Ovary (tissue), 9 donors: Measurements from ENCODE around the gene CDK9. TPM values are rescaled to one million over a fixed set of nuclear protein-coding genes. Genes with fewer than 3 reads are reported as not detected.

Experiments used
- DNase-seq, 5 donors: peaks; one replicate each; pipeline ENCODE4 v3.0.0-alpha.2; 2019 to 2020
- H3K27ac ChIP-seq, 2 donors: fragments of 200-600 bp; one replicate each; pipeline versions ENCODE4 v1.5.1 to v1.8.0; 2019 to 2022
- H3K27me3 ChIP-seq: fragments of 200-600 bp; one replicate; pipeline ENCODE4 v1.8.0; 2022
- H3K36me3 ChIP-seq: fragments of 200-600 bp; sonication (generic); one replicate; pipeline ENCODE4 v1.5.1; 2019
- H3K4me1 ChIP-seq: one replicate; pipeline ENCODE4 v1.8.1; 2013; ENCODE audit warnings: mild to moderate bottlenecking, moderate library complexity; ENCODE audit not compliant: insufficient read depth
- H3K4me3 ChIP-seq: fragments of 200-600 bp; sonication (generic); one replicate; pipeline ENCODE4 v1.5.1; 2017
- H3K9me3 ChIP-seq, 2 donors: fragments of 200-600 bp in 1 of 2; sonication (generic) in 1 of 2; one replicate each; pipeline versions ENCODE4 v1.5.1 to v1.8.1; 2013 to 2019; ENCODE audit warnings: mild to moderate bottlenecking in 1 of 2, moderate library complexity in 1 of 2
- EP300 ChIP-seq: sonication (generic); formaldehyde crosslinking; IDR thresholded peaks from one replicate; pipeline ENCODE4 v1.6.1; 2017; ENCODE audit warnings: antibody characterized with exemption
- POLR2A ChIP-seq: fragments of 450-650 bp; IDR thresholded peaks from one replicate; pipeline ENCODE4 v1.6.1; 2017; ENCODE audit warnings: antibody characterized with exemption, mild to moderate bottlenecking, moderate library complexity
- WGBS, 3 donors: extraction: QIAGEN DNeasy Blood & Tissue Kit in 1 of 3; methylation state at CpG; one replicate each; pipeline versions ENCODE4 v1.1.5 to v1.1.7; 2013 to 2017; 5-methylcytosine and 5-hydroxymethylcytosine counted together
- intact Hi-C, 4 donors: fragments of 100-400 bp; cut with DNase I; formaldehyde crosslinking; loops; one replicate each; pipeline versions ENCODE4 v1.11.0 to v1.15.1; 2022 to 2023
- polyA plus RNA-seq, 2 donors: library from polyadenylated mRNA; stranded (reverse); fragments of 200-250 nt in 1 of 2; fragments of 350-450 nt in 1 of 2; fragmentation: Illumina TruSeq in 1 of 2; extraction: RNeasy Lipid Tissue Mini Kit (QIAGEN cat#74804) in 1 of 2; gene quantifications; one replicate each; pipeline ENCODE4 v1.2.3, GENCODE V29; 2013 to 2014
- total RNA-seq, 7 donors: library from RNA; depleted of rRNA in 2 of 7; stranded (reverse); fragments of >200 nt in 2 of 7; fragmentation: NEBNext Ultra II Directional in 3 of 7; extraction: Animal tissue kit (Norgen Biotek cat#: 25700) in 3 of 7; gene quantifications; one replicate each; pipeline versions ENCODE4 v1.1.0 to v1.2.4, GENCODE V29; 2016 to 2023
- TF ChIP-seq, protein P1 (sequence below), 3 donors: fragments of 450-650 bp in 2 of 3; fragments of 200-600 bp in 1 of 3; IDR thresholded peaks; one replicate each; pipeline versions ENCODE4 v1.5.1 to v1.8.0; 2016 to 2022; ENCODE audit warnings: antibody characterized with exemption in 3 of 3, mild to moderate bottlenecking in 1 of 3
- donor health status: DM: no; HTN: no; CAD: no; lungs with moderate emphysema.
- donor health status: DM: no; HTN: no; CAD: no.
- donor health status: Bipolar disorder and iron deficiency.
- donor health status: DM: yes; HTN: yes; CAD: no.
- donor health status: DM: no; HTN: no; CAD: no.
- donor health status: DM: yes; HTN: yes; CAD: no.

Gene CDK9
- total and polyA plus RNA-seq, 9 donors: 71.7 to 209 (median 129) TPM

DNA sequence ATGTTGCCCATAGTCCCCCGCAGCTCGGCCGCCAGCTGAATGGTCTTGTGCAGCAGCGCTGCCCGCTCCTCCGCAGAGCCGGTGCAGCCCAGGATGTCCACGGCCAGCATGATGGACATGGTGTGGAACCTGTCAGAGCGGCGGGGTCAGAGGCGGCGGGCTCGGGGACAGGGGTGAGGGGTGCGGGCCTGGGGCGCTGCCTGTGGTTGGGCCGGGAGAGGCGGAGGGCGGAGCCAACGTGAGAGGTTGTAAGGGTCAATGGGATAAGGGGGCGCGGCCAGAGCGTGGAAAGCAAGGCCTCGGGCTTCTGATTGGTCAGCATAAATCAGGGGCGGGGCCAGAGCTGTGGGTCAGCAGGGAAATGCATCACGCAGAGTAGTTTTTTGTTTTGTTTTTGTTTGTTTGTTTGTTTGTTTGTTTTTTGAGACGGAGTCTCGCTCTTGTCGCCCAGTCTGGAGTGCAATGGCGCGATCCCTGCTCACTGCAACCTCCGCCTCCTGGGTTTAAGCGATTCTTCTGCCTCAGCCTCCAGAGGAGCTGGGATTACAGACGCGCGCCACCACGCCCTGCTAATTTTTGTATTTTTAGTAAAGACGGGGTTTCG is 43.9 kb upstream of the CDK9 start:
- Histone ChIP-seq H3K9me3 (no peaks in the 10 kb centered on the region), H3K27me3 (no peaks in the 10 kb centered on the region), H3K27ac (no peak overlapping the region), H3K4me1 (peaks cover 2% of the 10 kb centered on the region), H3K36me3 (no peaks in the 10 kb centered on the region), H3K4me3 (peak overlapping the region; percentile 4)
- intact Hi-C loops: loop anchor here in 3 of 4 donors (5.0 to 10.0 kb wide), 3 partner anchors 40 to 237 kb away; no protein-coding TSS in a partner anchor
- TF ChIP-seq POLR2A: no peak
- peak; percentile 75 to 85 (median 81) for DNase-seq
- 32 to 43% (median 41%) methylated on average over 38 of the region's 38 CpGs for WGBS, 3 donors

DNA sequence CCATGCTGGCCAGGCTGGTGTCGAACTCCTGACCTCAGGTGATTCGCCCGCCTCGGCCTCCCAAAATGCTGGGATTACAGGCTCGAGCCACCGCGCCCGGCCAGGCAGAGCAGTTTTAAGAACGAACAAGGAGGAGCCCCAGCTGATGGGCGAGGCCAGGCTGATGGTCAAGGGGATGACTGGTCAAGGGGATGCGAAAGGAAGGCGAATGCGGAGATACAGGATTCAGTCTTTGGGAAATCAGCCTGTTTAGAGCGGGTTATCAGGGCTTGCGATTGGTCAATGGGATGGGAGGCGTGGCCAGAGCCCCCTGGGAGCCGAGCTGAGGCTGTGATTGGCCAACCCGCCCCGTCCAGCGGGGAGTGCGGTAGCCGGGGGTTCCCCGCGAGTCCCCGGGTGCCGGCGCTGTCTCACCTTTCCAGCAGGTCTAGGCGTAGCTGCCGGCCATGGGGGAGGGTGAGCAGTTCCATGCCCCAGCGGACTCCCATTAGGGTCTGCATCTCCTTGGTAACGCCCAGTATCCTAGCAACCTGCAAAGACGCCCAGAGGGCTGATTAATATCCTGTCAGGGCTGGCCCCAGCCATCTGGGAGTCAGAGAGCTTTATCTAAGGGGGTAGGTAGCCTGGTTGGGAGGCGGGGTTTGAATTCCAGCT is 43.3 kb upstream of the CDK9 start:
- WGBS, 3 donors: 26 to 40% (median 35%) methylated on average over 33 of the region's 33 CpGs
- peak overlapping the region; percentile 4 for H3K4me3 ChIP-seq
- no peaks in the 10 kb centered on the region for H3K36me3 ChIP-seq
- no peak overlapping the region for H3K27ac ChIP-seq
- no peaks in the 10 kb centered on the region for H3K9me3 ChIP-seq
- TF ChIP-seq EP300: no peak
- TF ChIP-seq, protein P1, sequence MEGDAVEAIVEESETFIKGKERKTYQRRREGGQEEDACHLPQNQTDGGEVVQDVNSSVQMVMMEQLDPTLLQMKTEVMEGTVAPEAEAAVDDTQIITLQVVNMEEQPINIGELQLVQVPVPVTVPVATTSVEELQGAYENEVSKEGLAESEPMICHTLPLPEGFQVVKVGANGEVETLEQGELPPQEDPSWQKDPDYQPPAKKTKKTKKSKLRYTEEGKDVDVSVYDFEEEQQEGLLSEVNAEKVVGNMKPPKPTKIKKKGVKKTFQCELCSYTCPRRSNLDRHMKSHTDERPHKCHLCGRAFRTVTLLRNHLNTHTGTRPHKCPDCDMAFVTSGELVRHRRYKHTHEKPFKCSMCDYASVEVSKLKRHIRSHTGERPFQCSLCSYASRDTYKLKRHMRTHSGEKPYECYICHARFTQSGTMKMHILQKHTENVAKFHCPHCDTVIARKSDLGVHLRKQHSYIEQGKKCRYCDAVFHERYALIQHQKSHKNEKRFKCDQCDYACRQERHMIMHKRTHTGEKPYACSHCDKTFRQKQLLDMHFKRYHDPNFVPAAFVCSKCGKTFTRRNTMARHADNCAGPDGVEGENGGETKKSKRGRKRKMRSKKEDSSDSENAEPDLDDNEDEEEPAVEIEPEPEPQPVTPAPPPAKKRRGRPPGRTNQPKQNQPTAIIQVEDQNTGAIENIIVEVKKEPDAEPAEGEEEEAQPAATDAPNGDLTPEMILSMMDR (IDR thresholded peaks at IDR 0.05): no peak
- no peak for TF ChIP-seq POLR2A
- intact Hi-C loops: loop anchor here in 3 of 4 donors (5.0 to 10.0 kb wide), 3 partner anchors 40 to 238 kb away; no protein-coding TSS in a partner anchor
- peak; percentile 66 to 82 (median 77) for DNase-seq
- H3K4me1 ChIP-seq: peaks cover 2% of the 10 kb centered on the region
- H3K27me3 ChIP-seq: no peaks in the 10 kb centered on the region

DNA sequence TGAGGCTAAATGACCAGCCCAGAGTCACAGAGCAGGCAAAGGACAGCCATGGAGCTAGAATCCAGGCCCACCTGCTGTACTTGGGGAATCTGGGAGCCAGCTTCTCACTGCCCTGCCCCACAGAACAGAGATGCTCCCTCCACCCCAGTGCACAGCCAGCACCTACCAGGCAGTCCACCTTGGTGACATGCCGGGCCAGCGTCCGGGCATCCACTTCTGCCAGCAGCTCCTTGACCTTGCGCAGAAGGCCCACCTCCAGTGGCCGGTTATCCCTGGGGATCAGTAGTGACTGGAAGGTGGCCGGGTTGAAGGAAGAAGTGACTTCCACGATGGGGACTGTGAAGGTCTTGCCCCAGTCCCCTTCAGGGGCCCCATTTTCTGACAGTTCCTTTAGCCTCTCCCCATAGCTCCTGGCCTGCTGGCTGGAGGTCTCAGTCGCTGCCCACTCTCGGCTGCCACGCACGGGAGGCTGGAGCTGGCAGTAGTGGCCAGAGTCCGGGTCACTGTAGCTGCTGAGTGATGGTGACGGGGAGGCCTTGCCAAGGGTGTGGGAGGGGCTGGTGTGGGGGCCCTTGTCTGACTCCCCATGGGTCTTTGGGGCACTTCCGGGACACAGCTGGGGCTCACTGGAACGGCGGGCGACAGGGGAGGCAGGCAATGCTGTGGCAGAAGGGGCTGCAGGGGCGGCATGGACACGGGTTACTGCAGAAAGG is 41.3 kb upstream of the CDK9 start:
- 90 to 92% (median 91%) methylated on average over 19 of the region's 19 CpGs for WGBS, 3 donors
- Histone ChIP-seq H3K9me3 (no peaks in the 10 kb centered on the region), H3K27me3 (no peaks in the 10 kb centered on the region)

DNA sequence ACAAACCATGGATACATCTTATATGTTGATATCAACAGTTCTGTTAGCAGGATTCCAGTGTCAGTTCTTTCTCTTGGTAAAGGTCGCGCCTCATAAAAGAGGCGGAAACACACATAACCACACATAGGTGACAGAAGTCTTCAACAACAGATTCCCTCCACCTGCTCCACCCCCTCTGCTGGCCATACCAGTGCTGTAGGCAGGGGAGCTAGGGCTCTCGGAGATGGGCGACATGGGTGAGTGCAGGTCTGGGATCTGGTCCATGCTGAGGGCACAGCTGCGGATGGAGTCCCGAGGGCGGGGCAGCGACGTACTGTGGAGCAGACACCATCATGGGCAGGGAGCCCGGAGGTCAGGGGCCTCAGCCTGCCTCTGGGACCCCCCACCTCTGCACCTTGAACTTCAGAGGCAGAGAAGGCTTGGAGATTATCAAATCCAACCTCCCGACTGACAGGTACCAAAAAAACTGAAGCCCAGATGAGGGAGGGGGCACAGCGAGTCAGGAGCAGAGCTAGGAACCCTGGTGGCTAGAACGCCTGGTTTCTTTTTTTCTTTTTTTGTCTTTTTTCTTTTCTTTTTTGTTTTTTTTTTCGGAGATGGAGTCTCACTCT is 38.8 kb upstream of the CDK9 start:
- H3K4me3 ChIP-seq: no peak overlapping the region
- no peak overlapping the region for H3K27ac ChIP-seq
- H3K4me1 ChIP-seq: peaks cover 2% of the 10 kb centered on the region
- H3K27me3 ChIP-seq: no peaks in the 10 kb centered on the region
- no peak for DNase-seq
- no peak for TF ChIP-seq POLR2A
- no peak for TF ChIP-seq EP300
- TF ChIP-seq, protein P1 (IDR thresholded peaks at IDR 0.05): no peak
- intact Hi-C loops: loop anchor here in 1 of 4 donors (10.0 kb wide), 1 partner anchor 242 kb away; no protein-coding TSS in a partner anchor
- no peaks in the 10 kb centered on the region for H3K36me3 ChIP-seq
- no peaks in the 10 kb centered on the region for H3K9me3 ChIP-seq
- 77 to 82% (median 78%) methylated on average over 15 of the region's 15 CpGs for WGBS, 3 donors

More for the DNA sequence above, 41.3 kb upstream of the CDK9 start:
- TF ChIP-seq EP300 (no peak), POLR2A (no peak)
- TF ChIP-seq, protein P1 (IDR thresholded peaks at IDR 0.05): no peak
- peaks cover 2% of the 10 kb centered on the region for H3K4me1 ChIP-seq
- no peak for DNase-seq
- no peak overlapping the region for H3K27ac ChIP-seq
- intact Hi-C loops: loop anchor here in 3 of 4 donors (5.0 to 10.0 kb wide), 3 partner anchors 38 to 240 kb away; no protein-coding TSS in a partner anchor
- no peaks in the 10 kb centered on the region for H3K36me3 ChIP-seq
- no peak overlapping the region for H3K4me3 ChIP-seq
